ENCODE measurements around the gene LY86. TPM values are rescaled to one million over a fixed set of nuclear protein-coding genes. Genes with fewer than 3 reads are reported as not detected.

LY86 gene
- total and polyA plus RNA-seq, 9 of the 15 experiments (the other 6 are each of a cell fraction or from before 2014, with no cell fraction given) = 0.08 to 0.20 TPM; not detected in 7

DNA sequence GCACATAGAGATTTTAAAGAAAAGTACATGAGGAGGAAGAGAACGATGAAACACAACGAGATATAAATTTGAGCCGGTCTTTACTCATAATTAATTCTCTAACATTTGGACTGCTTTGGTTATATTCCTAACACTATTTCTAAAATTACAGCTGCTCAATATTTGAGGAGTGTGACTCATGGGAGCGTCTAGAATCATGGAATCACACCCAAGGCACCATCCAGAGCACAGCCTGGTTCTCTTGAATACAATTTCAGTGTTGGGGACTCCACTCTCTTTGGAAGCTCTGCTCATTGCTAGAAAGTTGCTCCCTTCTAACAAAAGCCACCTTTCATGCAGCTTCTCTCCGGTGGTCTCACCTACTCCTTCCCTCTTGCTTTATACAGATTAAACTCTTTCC, 64.4 kb downstream of the LY86 start:
- H3K9me3 ChIP-seq (replicated peaks; ENCODE audit: control insufficient read depth, insufficient read depth, low read depth, low read length) = peaks cover 3% of the 10 kb centered on the region; the same call in 1 of the 2 replicates
- H2AFZ ChIP-seq (ENCODE audit: low read depth, low read length) = no peak overlapping the region; the same call in 1 of the 2 replicates
- DNase-seq (ENCODE audit: extremely low read depth in 1 of 4, low spot score in 3 of 4) (no peak), FAIRE-seq (no peak), ATAC-seq (no peak)
- WGBS (ENCODE audit: insufficient coverage, low coverage, missing lambda C conversion rate) = 32% methylated on average over 5 of the region's 5 CpGs
- no peak overlapping the region for H3K27ac ChIP-seq (ENCODE audit: extremely low read depth, low read depth, low read length)
- H3K9me1 ChIP-seq (ENCODE audit: control insufficient read depth, insufficient read depth, low read length) = no peaks in the 10 kb centered on the region
- no peak for TF ChIP-seq ATF1 (CRISPR knock-in tag; IDR thresholded peaks at IDR 0.05)
- TF ChIP-seq ATF1 (tag; IDR thresholded peaks at IDR 0.05) = no peak
- 0 out of 2 replicates have a peak, but pooled peaks have one; percentile 46 for TF ChIP-seq ZNF584 (CRISPR knock-in tag; IDR thresholded peaks at IDR 0.05; ENCODE audit: low read depth)
- in situ Hi-C loops (cut with MboI) = no loop called here
- no peaks in the 10 kb centered on the region for H3K79me2 ChIP-seq (ENCODE audit: control insufficient read depth, insufficient read depth, low read length)
- intact Hi-C loops (cut with micrococcal nuclease) = no loop called here
- no peak overlapping the region for H3K4me2 ChIP-seq (ENCODE audit: insufficient read depth, low read length)
- peaks cover 0 to 36% of the 10 kb centered on the region in 2 experiments; a peak in 4 of 5 replicates for H3K4me1 ChIP-seq (replicated peaks in 1 of 2; ENCODE audit: control insufficient read depth in 2 of 2, insufficient read depth in 2 of 2, low read length in 2 of 2)
- H4K20me1 ChIP-seq (replicated peaks; ENCODE audit: control insufficient read depth, insufficient read depth, low read length) = no peaks in the 10 kb centered on the region
- H3K27me3 ChIP-seq (ENCODE audit: control insufficient read depth in 2 of 2, insufficient read depth in 2 of 2, low read length in 2 of 2) = no peaks in the 10 kb centered on the region
- no peak overlapping the region for H3K4me3 ChIP-seq
- H3K36me3 ChIP-seq (ENCODE audit: control insufficient read depth, insufficient read depth, low read length) = no peaks in the 10 kb centered on the region
- no peak overlapping the region for H3K9ac ChIP-seq (ENCODE audit: insufficient read depth in 1 of 2, low read depth in 2 of 2, low read length in 2 of 2)
- CTCF ChIA-PET (ENCODE audit: low intra/inter-chr PET ratio) = no interaction called here
- BruUV-seq (replicated peaks) = no TSS peak
- POLR2A ChIA-PET = interaction anchor here (1.4 kb wide), 1 partner anchor 11 kb away, joined by 6 read pairs; no protein-coding TSS in a partner anchor

DNA sequence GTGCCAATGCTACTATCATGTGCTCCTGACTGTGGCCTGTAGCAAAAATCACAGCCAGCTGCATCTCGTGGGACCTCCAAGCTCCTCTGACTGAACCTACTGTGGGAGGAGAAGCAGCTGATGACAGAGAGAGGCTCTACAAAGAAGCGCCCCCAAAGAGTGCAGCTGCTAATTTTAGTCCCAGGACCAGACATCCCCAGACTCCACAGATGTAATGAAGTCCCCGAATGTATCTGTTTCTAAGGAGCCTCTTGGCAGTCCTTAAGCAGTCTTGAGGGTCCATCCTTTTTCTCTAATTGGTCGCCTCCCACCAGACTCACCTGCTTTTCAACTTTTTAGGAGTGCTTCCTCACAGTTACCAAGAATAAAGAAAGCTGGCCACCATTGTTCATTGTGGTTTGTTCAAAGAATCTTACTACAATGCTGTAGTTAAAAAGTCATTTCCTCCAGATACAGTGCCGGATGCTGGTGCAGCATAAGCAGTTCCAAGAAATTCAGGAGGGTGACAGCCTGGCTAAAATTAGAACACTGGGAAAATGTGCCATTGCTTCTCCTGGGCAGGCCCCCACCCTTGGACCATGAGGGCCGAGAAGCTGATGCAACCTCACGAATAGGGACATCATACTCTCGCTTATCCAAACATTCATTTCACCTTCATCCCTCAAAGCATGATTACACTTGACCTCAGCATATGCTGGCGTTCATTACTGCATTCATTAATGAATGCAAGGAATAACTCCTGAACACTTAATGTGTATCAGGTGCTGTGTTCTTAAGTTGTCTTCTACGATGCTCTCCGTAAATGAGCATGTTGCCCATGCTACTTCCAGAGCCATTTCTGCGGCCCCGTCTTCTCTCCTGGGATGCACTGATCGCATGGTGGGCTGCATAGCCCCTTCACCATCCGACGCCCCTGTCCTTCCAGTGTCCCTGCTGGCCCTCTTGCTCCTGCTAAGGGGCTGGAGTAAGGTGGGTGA, 66.4 kb downstream of the LY86 start:
- no peak for FAIRE-seq
- Histone ChIP-seq H3K4me3 (no peak overlapping the region), H3K9ac (ENCODE audit: insufficient read depth in 1 of 2, low read depth in 2 of 2, low read length in 2 of 2) (peak overlapping the region in 1 of 2 experiments; percentile 1; a peak in 1 of 4 replicates), H4K20me1 (replicated peaks; ENCODE audit: control insufficient read depth, insufficient read depth, low read length) (no peaks in the 10 kb centered on the region), H3K4me1 (replicated peaks in 1 of 2; ENCODE audit: control insufficient read depth in 2 of 2, insufficient read depth in 2 of 2, low read length in 2 of 2) (peaks cover 0 to 46% of the 10 kb centered on the region in 2 experiments; a peak in 4 of 5 replicates), H3K27ac (ENCODE audit: extremely low read depth, low read depth, low read length) (peak overlapping the region; percentile 17; the same call in 2 of the 3 replicates), H3K79me2 (ENCODE audit: control insufficient read depth, insufficient read depth, low read length) (no peaks in the 10 kb centered on the region), H2AFZ (ENCODE audit: low read depth, low read length) (peak overlapping the region; percentile 68), H3K27me3 (ENCODE audit: control insufficient read depth in 2 of 2, insufficient read depth in 2 of 2, low read length in 2 of 2) (no peaks in the 10 kb centered on the region), H3K4me2 (ENCODE audit: insufficient read depth, low read length) (peak overlapping the region; percentile 13; the same call in 1 of the 2 replicates), H3K9me3 (replicated peaks; ENCODE audit: control insufficient read depth, insufficient read depth, low read depth, low read length) (peaks cover 3% of the 10 kb centered on the region; the same call in 1 of the 2 replicates), H3K9me1 (ENCODE audit: control insufficient read depth, insufficient read depth, low read length) (no peaks in the 10 kb centered on the region), H3K36me3 (ENCODE audit: control insufficient read depth, insufficient read depth, low read length) (no peaks in the 10 kb centered on the region)
- ChIA-PET POLR2A (no interaction called here), CTCF (ENCODE audit: low intra/inter-chr PET ratio) (interaction anchor here (0.5 kb wide), 1 partner anchor 11 kb away, joined by 3 read pairs; no protein-coding TSS in a partner anchor)
- peak; percentile 71 for ATAC-seq
- intact Hi-C loops (cut with micrococcal nuclease) = no loop called here
- in situ Hi-C loops (cut with MboI) = no loop called here
- DNase-seq (ENCODE audit: extremely low read depth in 1 of 4, low spot score in 3 of 4) = peak in 2 of 4 experiments; percentile 43 to 61
- TSS peak; percentile 69 for BruUV-seq (replicated peaks)
- WGBS (ENCODE audit: insufficient coverage, low coverage, missing lambda C conversion rate) = 44% methylated on average over 16 of the region's 16 CpGs
- peak; percentile 24 for TF ChIP-seq HDAC3 (IDR thresholded peaks at IDR 0.05; ENCODE audit: borderline replicate concordance, partially characterized antibody)
- TF ChIP-seq NR4A1 (CRISPR knock-in tag; IDR thresholded peaks at IDR 0.05) = no peak; the same call in 1 of the 2 replicates
- peak; percentile 95 for TF ChIP-seq NR4A1 (tag; IDR thresholded peaks at IDR 0.05)
- TF ChIP-seq ZNF24 (IDR thresholded peaks at IDR 0.05) = peak; percentile 64; the same call in 1 of the 2 replicates
- TF ChIP-seq EP300 (IDR thresholded peaks at IDR 0.05; ENCODE audit: low read length) = peak; percentile 70
- peak; percentile 99 for TF ChIP-seq MYC (IDR thresholded peaks at IDR 0.05; ENCODE audit: low read depth, low read length)
- TF ChIP-seq MYC (CRISPR knock-in tag; IDR thresholded peaks at IDR 0.05; ENCODE audit: borderline replicate concordance, low read depth) = peak; percentile 82
- 0 out of 2 replicates have a peak, but pooled peaks have one; percentile 42 for TF ChIP-seq ERF (CRISPR knock-in tag; IDR thresholded peaks at IDR 0.05)
- peak; percentile 79 for TF ChIP-seq JUND (IDR thresholded peaks at IDR 0.05; ENCODE audit: borderline replicate concordance, low read depth, low read length)
- peak; percentile 77; the same call in 1 of the 3 replicates for TF ChIP-seq JUND (tag; IDR thresholded peaks at IDR 0.05; ENCODE audit: borderline replicate concordance, low read depth, low read length)
- TF ChIP-seq HNRNPL (IDR thresholded peaks at IDR 0.05; ENCODE audit: low read depth, low read length) = no peak
- no peak for TF ChIP-seq SIN3A (IDR thresholded peaks at IDR 0.05; ENCODE audit: borderline replicate concordance in 2 of 2, control insufficient read depth in 1 of 2, low read depth in 2 of 2, low read length in 2 of 2)
- TF ChIP-seq HDAC2 (IDR thresholded peaks at IDR 0.05) = no peak; the same call in 1 of the 2 replicates
